ENCODE results near the gene AMOTL1. TPM values are rescaled to one million over a fixed set of nuclear protein-coding genes. Genes with fewer than 3 reads are reported as not detected.
"Not testable (repeated sequence)": the region's sequence is repeated elsewhere in the genome, so short reads cannot be mapped to it uniquely, and the experiment has no call there.

The AMOTL1 gene
- total RNA-seq, 2 experiments from 2014 or later = 0.08 TPM; not detected in 1

- Histone ChIP-seq H3K9me3 (ENCODE audit: control insufficient read depth in 1 of 2, insufficient read depth in 1 of 2, low read length in 2 of 2) (no peaks in the 10 kb centered on the region), H3K36me3 (ENCODE audit: insufficient read depth, low read length) (no peaks in the 10 kb centered on the region), H3K27ac (ENCODE audit: low read depth in 1 of 2, low read length in 2 of 2) (no peak overlapping the region), H3K4me1 (ENCODE audit: insufficient read depth, low read length) (no peaks in the 10 kb centered on the region), H3K27me3 (ENCODE audit: control insufficient read depth in 1 of 2, insufficient read depth in 2 of 2, low read length in 2 of 2) (no peaks in the 10 kb centered on the region), H3K4me3 (ENCODE audit: low read length) (no peak overlapping the region)
- intact Hi-C loops (cut with DNase I, micrococcal nuclease) = no loop called here
- Mint-ChIP-seq H3K27me3 (no peaks in the 10 kb centered on the region), H3K4me3 (no peak overlapping the region), H3K27ac (no peak overlapping the region), H3K36me3 (ENCODE audit: low read depth) (no peaks in the 10 kb centered on the region), H3K4me1 (ENCODE audit: low read depth) (no peaks in the 10 kb centered on the region), H3K9me3 (no peaks in the 10 kb centered on the region)
- ChIA-PET CTCF (no interaction called here), POLR2A (no interaction called here)
- TF ChIP-seq, protein P1, sequence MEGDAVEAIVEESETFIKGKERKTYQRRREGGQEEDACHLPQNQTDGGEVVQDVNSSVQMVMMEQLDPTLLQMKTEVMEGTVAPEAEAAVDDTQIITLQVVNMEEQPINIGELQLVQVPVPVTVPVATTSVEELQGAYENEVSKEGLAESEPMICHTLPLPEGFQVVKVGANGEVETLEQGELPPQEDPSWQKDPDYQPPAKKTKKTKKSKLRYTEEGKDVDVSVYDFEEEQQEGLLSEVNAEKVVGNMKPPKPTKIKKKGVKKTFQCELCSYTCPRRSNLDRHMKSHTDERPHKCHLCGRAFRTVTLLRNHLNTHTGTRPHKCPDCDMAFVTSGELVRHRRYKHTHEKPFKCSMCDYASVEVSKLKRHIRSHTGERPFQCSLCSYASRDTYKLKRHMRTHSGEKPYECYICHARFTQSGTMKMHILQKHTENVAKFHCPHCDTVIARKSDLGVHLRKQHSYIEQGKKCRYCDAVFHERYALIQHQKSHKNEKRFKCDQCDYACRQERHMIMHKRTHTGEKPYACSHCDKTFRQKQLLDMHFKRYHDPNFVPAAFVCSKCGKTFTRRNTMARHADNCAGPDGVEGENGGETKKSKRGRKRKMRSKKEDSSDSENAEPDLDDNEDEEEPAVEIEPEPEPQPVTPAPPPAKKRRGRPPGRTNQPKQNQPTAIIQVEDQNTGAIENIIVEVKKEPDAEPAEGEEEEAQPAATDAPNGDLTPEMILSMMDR (IDR thresholded peaks at IDR 0.05) = no peak
- DNase-seq (no peak), ATAC-seq (ENCODE audit: poor library complexity) (no peak)
Observed at GRCh38 chr11:94851864-94852636, 83.9 kb downstream of the AMOTL1 start.

DNA sequence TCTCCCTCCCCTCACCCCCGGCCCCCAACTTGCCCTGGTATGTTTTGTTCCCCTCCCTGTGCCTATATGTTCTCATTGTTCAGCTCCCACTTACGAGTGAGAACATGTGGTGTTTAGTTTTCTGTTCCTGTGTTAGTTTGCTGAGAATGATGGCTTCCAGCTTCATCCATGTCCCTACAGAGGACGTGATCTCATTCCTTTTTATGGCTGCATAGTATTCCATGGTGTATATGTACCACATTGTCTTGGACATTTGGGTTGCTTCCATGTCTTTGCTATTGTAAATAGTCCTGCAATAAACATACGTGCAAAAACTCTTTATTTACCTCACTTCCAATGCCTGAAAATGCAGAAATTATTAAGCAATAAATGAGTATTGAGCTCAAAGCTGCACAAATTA lies 85.1 kb downstream of the AMOTL1 start:
- H3K36me3 ChIP-seq (ENCODE audit: insufficient read depth, low read length); POLR2A ChIA-PET; DNase-seq; ATAC-seq (ENCODE audit: poor library complexity); H3K27me3 ChIP-seq (ENCODE audit: control insufficient read depth in 1 of 2, insufficient read depth in 2 of 2, low read length in 2 of 2); H3K27ac Mint-ChIP-seq; H3K9me3 ChIP-seq (ENCODE audit: control insufficient read depth in 1 of 2, insufficient read depth in 1 of 2, low read length in 2 of 2); H3K4me3 ChIP-seq (ENCODE audit: low read length); CTCF ChIA-PET; H3K4me1 Mint-ChIP-seq (ENCODE audit: low read depth); H3K36me3 Mint-ChIP-seq (ENCODE audit: low read depth); H3K9me3 Mint-ChIP-seq; H3K4me3 Mint-ChIP-seq; H3K27ac ChIP-seq (ENCODE audit: low read depth in 1 of 2, low read length in 2 of 2); H3K4me1 ChIP-seq (ENCODE audit: insufficient read depth, low read length); intact Hi-C loops (cut with DNase I, micrococcal nuclease); H3K27me3 Mint-ChIP-seq: not testable (repeated sequence)

- no peaks in the 10 kb centered on the region for H3K36me3 Mint-ChIP-seq (ENCODE audit: low read depth)
Observed at GRCh38 chr11:94853836-94854235, 85.7 kb downstream of the AMOTL1 start.

More at GRCh38 chr11:94853836-94854235, 85.7 kb downstream of the AMOTL1 start:
- no peak overlapping the region for H3K27ac Mint-ChIP-seq
- no peak for ATAC-seq (ENCODE audit: poor library complexity)
- TF ChIP-seq, protein P1 (IDR thresholded peaks at IDR 0.05) = no peak
- no peak overlapping the region for H3K27ac ChIP-seq (ENCODE audit: low read depth in 1 of 2, low read length in 2 of 2)
- no peaks in the 10 kb centered on the region for H3K9me3 ChIP-seq (ENCODE audit: control insufficient read depth in 1 of 2, insufficient read depth in 1 of 2, low read length in 2 of 2)
- no peaks in the 10 kb centered on the region for H3K4me1 ChIP-seq (ENCODE audit: insufficient read depth, low read length)
- H3K9me3 Mint-ChIP-seq = no peaks in the 10 kb centered on the region
- H3K36me3 ChIP-seq (ENCODE audit: insufficient read depth, low read length) = no peaks in the 10 kb centered on the region
- H3K4me3 ChIP-seq (ENCODE audit: low read length) = no peak overlapping the region
- no peaks in the 10 kb centered on the region for H3K27me3 Mint-ChIP-seq
- no peaks in the 10 kb centered on the region for H3K27me3 ChIP-seq (ENCODE audit: control insufficient read depth in 1 of 2, insufficient read depth in 2 of 2, low read length in 2 of 2)
- no peaks in the 10 kb centered on the region for H3K4me1 Mint-ChIP-seq (ENCODE audit: low read depth)
- ChIA-PET POLR2A (no interaction called here), CTCF (no interaction called here)
- intact Hi-C loops (cut with DNase I, micrococcal nuclease) = no loop called here
- no peak overlapping the region for H3K4me3 Mint-ChIP-seq
- DNase-seq = no peak

All from CD4-positive, alpha-beta T cell (primary cell).